GM10847 (cell line): ENCODE results near the gene GAD1.

ENCODE experiments used
- POLR2A ChIP-seq: IDR thresholded peaks from 2 replicates; pipeline ENCODE4 v1.6.1; 2011; ENCODE audit not compliant: insufficient read length; ENCODE audit errors: extremely low read depth

The GAD1 gene

DNA sequence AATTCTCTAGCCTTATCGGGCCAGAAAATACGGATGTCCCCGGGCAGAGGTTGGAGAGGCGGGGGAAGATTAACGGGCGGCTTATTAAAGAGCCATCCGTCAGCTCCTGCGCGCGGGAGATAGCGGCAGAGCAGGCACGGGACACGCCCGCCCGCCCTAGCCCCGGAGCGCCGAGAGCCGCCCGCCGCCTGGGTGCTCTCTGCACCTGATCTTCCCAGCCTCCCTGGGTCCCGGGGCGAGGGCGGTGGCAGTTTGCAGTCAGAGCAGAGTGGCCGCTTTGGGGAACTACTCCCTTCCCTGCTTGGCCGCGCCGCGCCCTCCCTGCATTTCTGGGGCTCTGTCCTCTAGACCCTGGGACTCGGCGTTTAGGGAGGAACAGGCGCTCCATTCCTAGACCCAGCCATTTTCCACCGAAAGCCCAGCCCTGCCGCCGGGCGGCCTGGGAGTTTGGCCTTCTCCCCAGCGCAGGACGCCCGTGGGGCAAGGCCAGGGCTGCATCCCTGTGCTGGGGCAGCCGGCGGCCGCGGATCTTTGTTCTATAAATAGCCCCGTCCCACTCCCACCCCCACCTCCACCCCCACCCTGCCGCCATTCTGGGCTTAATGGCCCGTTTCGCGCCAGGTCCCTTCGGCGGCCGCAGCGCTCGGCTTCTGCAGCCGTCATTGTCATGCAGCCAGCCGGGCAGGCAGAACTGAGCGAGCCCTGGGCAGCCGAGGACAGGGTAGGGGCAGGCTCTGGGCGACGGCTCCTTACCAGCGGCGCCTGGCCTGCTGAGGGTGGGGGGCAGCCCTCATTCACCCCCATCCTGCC is 6.6 kb downstream of the GAD1 start:
- TF ChIP-seq POLR2A, result no peak

- no peak for TF ChIP-seq POLR2A
Observed at GRCh38 chr2:170823898-170824215, 7.2 kb downstream of the GAD1 start.

DNA sequence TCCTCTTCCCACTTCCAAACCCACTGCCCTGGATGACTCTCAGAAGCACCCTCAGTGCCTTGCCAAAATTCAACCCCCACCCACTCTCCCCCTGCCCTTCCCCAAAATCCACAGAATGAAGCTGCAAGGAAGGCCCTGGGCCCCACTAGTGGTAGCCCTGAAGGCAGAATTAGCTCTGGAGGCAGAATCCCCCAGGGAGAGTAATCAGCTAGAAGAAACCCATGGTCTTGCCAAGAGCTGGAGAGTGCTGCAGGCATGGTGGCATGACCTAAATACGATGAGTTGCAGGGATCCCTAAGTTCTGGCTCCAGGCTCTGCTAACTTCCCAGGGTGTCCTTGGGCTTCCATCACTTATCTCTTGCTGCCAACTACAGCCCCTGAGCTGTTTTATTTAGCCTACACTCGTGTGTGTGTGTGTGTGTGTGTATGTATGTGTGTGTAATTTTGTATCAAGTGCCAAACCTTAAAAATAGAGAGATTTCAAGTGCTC is 7.9 kb downstream of the GAD1 start:
- no peak for TF ChIP-seq POLR2A

DNA sequence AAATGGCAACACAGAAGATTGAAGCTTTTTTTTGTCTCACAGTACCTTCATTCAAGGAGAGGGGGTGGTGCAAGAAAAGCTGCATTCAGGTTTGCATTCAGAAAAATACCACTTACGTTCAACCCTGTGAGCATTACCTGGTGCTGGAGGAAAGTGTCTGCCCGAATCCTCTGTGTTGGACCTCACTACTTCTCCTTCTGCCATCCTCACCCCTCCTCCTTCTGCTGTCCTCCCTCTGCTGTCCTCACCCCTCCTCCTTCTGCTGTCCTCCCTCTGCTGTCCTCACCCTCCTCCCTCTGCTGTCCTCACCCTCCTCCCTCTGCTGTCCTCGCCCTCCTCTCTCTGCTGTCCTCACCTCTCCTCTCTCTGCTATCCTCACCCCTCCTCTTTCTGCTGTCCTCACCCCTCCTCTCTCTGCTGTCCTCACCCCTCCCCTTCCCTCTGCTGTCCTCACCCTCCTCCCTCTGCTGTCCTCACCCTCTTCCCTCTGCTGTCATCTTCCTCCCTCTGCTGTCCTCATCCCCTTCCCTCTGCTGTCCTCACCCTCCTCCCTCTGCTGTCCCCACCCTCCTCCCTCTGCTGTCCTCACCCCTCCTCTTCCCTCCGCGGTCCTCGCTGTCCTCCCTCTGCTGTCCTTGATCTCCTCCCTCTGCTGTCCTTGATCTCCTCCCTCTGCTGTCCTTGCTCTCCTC is 11.3 kb downstream of the GAD1 start:
- TF ChIP-seq POLR2A, result no peak

- TF ChIP-seq POLR2A, result no peak
Observed at GRCh38 chr2:170828533-170828916, 11.8 kb downstream of the GAD1 start.

GRCh38 chr2:170829036-170829435 is 12.3 kb downstream of the GAD1 start:
- no peak for TF ChIP-seq POLR2A

DNA sequence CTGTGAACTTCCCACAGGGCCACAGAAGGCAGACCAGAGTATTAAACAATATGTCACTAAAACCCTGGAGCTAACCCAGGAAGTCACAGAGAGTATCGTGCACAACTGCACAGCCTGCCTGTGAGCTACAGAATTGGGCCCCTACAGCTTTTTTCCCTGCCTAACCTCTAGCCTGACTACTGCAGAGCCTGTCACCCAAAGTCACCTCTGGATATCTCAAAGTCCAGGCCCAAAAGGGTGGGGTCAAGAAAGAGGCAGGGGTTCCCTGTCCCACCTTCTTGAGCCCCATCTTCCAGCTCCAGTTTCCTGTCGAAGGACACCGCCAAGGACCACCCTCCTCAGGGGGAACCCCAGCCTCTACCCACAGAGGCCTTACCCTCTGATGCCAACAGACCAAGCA is 13.5 kb downstream of the GAD1 start:
- TF ChIP-seq POLR2A, result no peak

DNA sequence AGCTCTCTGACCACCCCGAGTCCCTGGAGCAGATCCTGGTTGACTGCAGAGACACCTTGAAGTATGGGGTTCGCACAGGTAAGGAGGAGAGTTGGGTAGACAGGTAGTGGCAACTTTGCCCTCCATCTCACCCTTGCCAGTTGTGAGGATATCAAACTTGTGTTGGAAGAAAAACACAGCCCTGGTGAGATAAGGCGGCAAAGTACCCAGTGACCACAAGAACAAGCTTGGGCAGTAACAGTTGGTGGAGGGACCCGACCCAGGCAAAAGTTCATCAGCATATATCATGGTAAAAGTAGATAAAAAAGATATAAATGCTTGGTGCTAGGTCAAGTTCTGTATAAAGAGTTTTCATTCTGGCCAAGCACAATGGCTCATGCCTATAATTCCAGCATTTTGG is 14.4 kb downstream of the GAD1 start:
- TF ChIP-seq POLR2A, result no peak

DNA sequence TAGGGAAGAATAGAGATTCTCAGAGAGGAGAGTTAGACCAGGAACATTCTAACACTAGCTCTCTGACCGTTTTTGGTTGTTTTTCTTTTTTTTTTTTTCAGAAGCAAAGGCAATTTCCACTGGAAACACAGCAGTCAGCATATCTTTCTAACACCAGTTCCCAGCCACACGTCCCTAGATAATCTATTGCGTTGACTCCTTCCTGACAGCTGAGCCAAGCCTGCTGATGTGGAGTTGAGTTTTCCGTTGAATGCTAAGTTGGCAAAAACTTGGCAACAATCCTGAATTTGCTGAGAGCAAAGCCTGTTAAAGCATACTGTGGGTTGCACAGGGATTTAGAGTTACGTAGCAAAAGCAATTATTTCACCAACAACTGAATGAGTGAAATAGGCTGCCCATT is 19.3 kb downstream of the GAD1 start:
- TF ChIP-seq POLR2A, result no peak

- no peak for TF ChIP-seq POLR2A
Observed at GRCh38 chr2:170840717-170841210, 24.1 kb downstream of the GAD1 start.

GRCh38 chr2:170842785-170843184 is 26.1 kb downstream of the GAD1 start:
- no peak for TF ChIP-seq POLR2A

DNA sequence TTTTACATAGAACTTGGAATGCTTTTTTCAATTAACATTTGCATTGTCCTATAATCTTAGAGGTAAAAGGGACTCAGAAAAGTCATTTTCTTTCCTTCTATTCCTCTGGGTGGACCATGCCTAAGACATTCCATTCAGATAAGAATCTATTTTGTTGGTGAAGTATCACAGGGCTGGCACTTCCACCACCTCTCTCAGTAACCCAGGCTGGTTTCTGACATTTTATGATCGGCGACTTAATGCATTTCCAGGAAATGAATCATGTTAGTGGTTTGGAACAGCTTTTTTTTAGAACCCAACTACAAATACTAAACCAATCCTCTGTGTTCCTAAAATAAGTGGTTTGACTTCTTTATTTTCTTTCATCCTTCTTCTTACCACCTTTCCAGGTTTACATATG is 27.0 kb downstream of the GAD1 start:
- no peak for TF ChIP-seq POLR2A

- TF ChIP-seq POLR2A, result no peak
Observed at GRCh38 chr2:170845343-170845742, 28.7 kb downstream of the GAD1 start.

GRCh38 chr2:170846314-170846713 is 29.6 kb downstream of the GAD1 start:
- TF ChIP-seq POLR2A, result no peak

DNA sequence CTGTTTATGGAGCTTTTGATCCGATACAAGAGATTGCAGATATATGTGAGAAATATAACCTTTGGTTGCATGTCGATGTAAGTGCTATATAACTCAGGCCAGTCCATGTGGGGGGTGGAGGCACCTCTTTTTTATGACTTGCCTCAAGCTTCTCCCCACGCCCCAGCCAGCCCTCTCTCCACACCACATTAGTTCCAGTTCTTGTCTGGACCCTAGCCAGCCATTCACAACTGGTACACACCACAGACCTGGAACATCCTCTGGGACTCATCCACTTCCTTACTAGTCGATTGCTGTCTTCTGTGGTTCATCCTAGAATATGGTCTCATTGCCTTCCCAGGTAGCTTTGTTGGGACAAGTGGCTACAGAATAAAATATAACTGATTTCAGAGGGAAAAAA is 31.0 kb downstream of the GAD1 start:
- no peak for TF ChIP-seq POLR2A

- TF ChIP-seq POLR2A, result no peak
Observed at GRCh38 chr2:170848587-170848986, 31.9 kb downstream of the GAD1 start.
